Stimulated activated naive CD8-positive, alpha-beta T cell treated with anti-CD3 and anti-CD28 coated beads, Interleukin-15, Interleukin-2, amounts not matched to agents 100 U/mL and 50 U/mL, for 24 hours (primary cell): Measurements from ENCODE around the gene DAPK2.

Experiments used
- ATAC-seq: fragments of 150-1000 bp; cut with Tn5 transposase; one replicate; pipeline ENCODE4 v1.10.0; 2021
- DNase-seq: peaks from one replicate; pipeline ENCODE4 v3.0.0; 2021

The DAPK2 gene

GRCh38 chr15:63996794-63997357 lies 49.4 kb downstream of the DAPK2 start:
- DNase-seq (no peak), ATAC-seq (no peak)

GRCh38 chr15:63995789-63996188 lies 50.5 kb downstream of the DAPK2 start:
- no peak for DNase-seq
- ATAC-seq: no peak

- DNase-seq: no peak
Measured at GRCh38 chr15:63994073-63994600, 52.1 kb downstream of the DAPK2 start.

GRCh38 chr15:63992300-63992699 lies 54.0 kb downstream of the DAPK2 start:
- no peak for DNase-seq
- no peak for ATAC-seq

More at GRCh38 chr15:63994073-63994600, 52.1 kb downstream of the DAPK2 start:
- ATAC-seq: no peak

- no peak for DNase-seq
- no peak for ATAC-seq
Measured at GRCh38 chr15:63991706-63992105, 54.6 kb downstream of the DAPK2 start.

GRCh38 chr15:63990454-63990853 lies 55.8 kb downstream of the DAPK2 start:
- DNase-seq: no peak
- ATAC-seq: no peak

GRCh38 chr15:63987796-63988378 lies 58.4 kb downstream of the DAPK2 start:
- DNase-seq (no peak), ATAC-seq (no peak)

GRCh38 chr15:63986751-63987341 lies 59.4 kb downstream of the DAPK2 start:
- DNase-seq (no peak), ATAC-seq (peak; percentile 54)

GRCh38 chr15:63986185-63986680 lies 60.1 kb downstream of the DAPK2 start:
- DNase-seq (no peak), ATAC-seq (no peak)

- DNase-seq (no peak), ATAC-seq (no peak)
Measured at GRCh38 chr15:63985221-63986184, 60.8 kb downstream of the DAPK2 start.

GRCh38 chr15:63984331-63984730 lies 62.0 kb downstream of the DAPK2 start:
- ATAC-seq (no peak), DNase-seq (no peak)

GRCh38 chr15:63983061-63983711 lies 63.1 kb downstream of the DAPK2 start:
- DNase-seq (peak; percentile 11), ATAC-seq (no peak)

- DNase-seq: peak; percentile 1
- no peak for ATAC-seq
Measured at GRCh38 chr15:63982381-63982854, 63.9 kb downstream of the DAPK2 start.

GRCh38 chr15:63981596-63982320 lies 64.5 kb downstream of the DAPK2 start:
- ATAC-seq: no peak
- no peak for DNase-seq

- ATAC-seq (no peak), DNase-seq (no peak)
Measured at GRCh38 chr15:63979262-63979793, 67.0 kb downstream of the DAPK2 start.

- ATAC-seq (no peak), DNase-seq (no peak)
Measured at GRCh38 chr15:63978511-63979261, 67.6 kb downstream of the DAPK2 start.

GRCh38 chr15:63977119-63977518 lies 69.2 kb downstream of the DAPK2 start:
- no peak for ATAC-seq
- DNase-seq: no peak

- ATAC-seq: no peak
- DNase-seq: no peak
Measured at GRCh38 chr15:63974021-63974420, 72.3 kb downstream of the DAPK2 start.

GRCh38 chr15:63973212-63974009 lies 72.9 kb downstream of the DAPK2 start:
- no peak for DNase-seq
- ATAC-seq: no peak
